Caco-2 (cell line): Measurements from ENCODE around the gene ARHGAP44. TPM values are rescaled to one million over a fixed set of nuclear protein-coding genes. Genes with fewer than 3 reads are reported as not detected.

Source experiments
- BruUV-seq: library from RNA; stranded (reverse); fragments of 400-500 nt; replicated peaks from 2 replicates; lab custom pipeline; 2021; lab: Mats Ljungman, UMichigan
- CTCF ChIA-PET: fragments of 300-600 bp; sonication (Branson Sonifier 250); formaldehyde crosslinking; loops from one replicate; lab custom pipeline; 2022; ENCODE audit warnings: antibody characterized with exemption; lab: Charles Lee
- POLR2A ChIA-PET: fragments of 300-600 bp; sonication (Branson Sonifier 250); formaldehyde crosslinking; loops from one replicate; lab custom pipeline; 2022; ENCODE audit warnings: antibody characterized with exemption; lab: Charles Lee
- DNase-seq, 2 experiments: peaks; one replicate each; pipeline versions ENCODE4 v3.0.0 to v3.0.0-alpha.2; 2020 to 2022
- H3K27me3 ChIP-seq: replicated peaks from 2 replicates; pipeline ENCODE4 v1.6.0; 2011; ENCODE audit warnings: low read length; ENCODE audit not compliant: control insufficient read depth, insufficient read depth
- H3K36me3 ChIP-seq: 2 replicates; pipeline ENCODE4 v1.5.1; 2011; ENCODE audit warnings: low read length; ENCODE audit not compliant: control insufficient read depth, insufficient read depth
- H3K4me1 ChIP-seq: fragments of 250-450 bp; sonication (Bioruptor Pico); 2 replicates; pipeline ENCODE4 v1.5.1; 2020; ENCODE audit warnings: mild to moderate bottlenecking
- H3K4me3 ChIP-seq: 2 replicates; pipeline ENCODE4 v1.5.1; 2011; ENCODE audit warnings: low read depth, mild to moderate bottlenecking, control low read depth, low read length
- H3K9me3 ChIP-seq: fragments of 250-450 bp; sonication (Bioruptor Pico); 2 replicates; pipeline ENCODE4 v1.5.1; 2020; ENCODE audit warnings: mild to moderate bottlenecking, moderate library complexity
- H3K27ac Mint-ChIP-seq: one replicate; pipeline ENCODE4 v1.8.0; 2022; ENCODE audit warnings: mixed read lengths; ENCODE audit not compliant: unreplicated experiment
- H3K27me3 Mint-ChIP-seq: one replicate; pipeline ENCODE4 v1.8.0; 2022; ENCODE audit warnings: mixed read lengths; ENCODE audit not compliant: insufficient read depth, unreplicated experiment
- H3K36me3 Mint-ChIP-seq: one replicate; pipeline ENCODE4 v1.8.0; 2022; ENCODE audit warnings: mild to moderate bottlenecking, mixed read lengths; ENCODE audit not compliant: insufficient read depth, unreplicated experiment
- H3K4me1 Mint-ChIP-seq: one replicate; pipeline ENCODE4 v1.8.0; 2022; ENCODE audit warnings: low read depth, mixed read lengths; ENCODE audit not compliant: unreplicated experiment
- H3K4me3 Mint-ChIP-seq: one replicate; pipeline ENCODE4 v1.8.0; 2022; ENCODE audit warnings: mild to moderate bottlenecking, moderate library complexity, mixed read lengths; ENCODE audit not compliant: unreplicated experiment
- H3K9me3 Mint-ChIP-seq: one replicate; pipeline ENCODE4 v1.8.0; 2022; ENCODE audit warnings: mixed read lengths; ENCODE audit not compliant: unreplicated experiment
- intact Hi-C: fragments of 100-400 bp; cut with micrococcal nuclease; formaldehyde crosslinking; loops from one replicate; pipeline ENCODE4 v1.10.0; 2022; ENCODE audit not compliant: unreplicated experiment
- total RNA-seq: library from RNA; stranded (reverse); gene quantifications from 2 replicates; pipeline ENCODE4 v1.2.3, GENCODE V29; 2022
- TF ChIP-seq, protein P1 (sequence below), 2 experiments: fragments of 200-600 bp in 1 of 2; IDR thresholded peaks; 1 replicate in 1 of 2; 2 replicates in 1 of 2; pipeline versions ENCODE4 v1.5.1 to v1.8.0; 2011 to 2022; ENCODE audit warnings: antibody characterized with exemption in 1 of 2, control low read depth in 1 of 2, inconsistent platforms in 1 of 2, low read depth in 1 of 2, low read length in 1 of 2, mild to moderate bottlenecking in 1 of 2, moderate library complexity in 1 of 2; ENCODE audit not compliant: insufficient read depth in 1 of 2, severe bottlenecking in 1 of 2, unreplicated experiment in 1 of 2

ARHGAP44 gene
- total RNA-seq, 1 experiment from 2014 or later = 4.5 TPM

DNA sequence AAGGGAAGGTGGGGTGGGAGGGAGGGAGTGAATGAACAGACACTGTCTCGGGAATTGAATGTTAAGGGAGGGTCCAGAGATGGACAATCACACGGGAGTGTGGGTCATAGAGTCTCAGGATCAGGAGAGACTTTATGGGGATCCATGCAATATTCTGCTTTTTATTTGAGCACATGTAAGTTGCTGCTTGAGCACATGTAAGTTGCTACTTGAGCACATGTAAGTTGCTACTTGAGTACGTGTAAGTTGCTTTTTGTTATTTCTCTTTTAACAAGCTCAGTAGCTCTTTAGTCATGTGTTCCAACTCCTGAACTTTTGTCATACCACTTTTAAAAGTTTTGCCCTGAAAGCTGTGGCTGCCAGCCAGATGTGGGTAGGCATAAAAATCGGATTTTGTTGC is 110.3 kb downstream of the ARHGAP44 start:
- Mint-ChIP-seq H3K4me3 (no peak overlapping the region), H3K27me3 (no peaks in the 10 kb centered on the region), H3K27ac (no peak overlapping the region), H3K36me3 (peaks cover 4% of the 10 kb centered on the region), H3K4me1 (no peaks in the 10 kb centered on the region), H3K9me3 (peaks cover 9% of the 10 kb centered on the region)
- no peaks in the 10 kb centered on the region for H3K4me1 ChIP-seq
- BruUV-seq = no TSS peak
- DNase-seq = no peak
- ChIA-PET CTCF (no interaction called here), POLR2A (no interaction called here)
- H3K4me3 ChIP-seq = no peak overlapping the region
- no peaks in the 10 kb centered on the region for H3K36me3 ChIP-seq
- intact Hi-C loops = no loop called here
- no peaks in the 10 kb centered on the region for H3K27me3 ChIP-seq
- TF ChIP-seq, protein P1, sequence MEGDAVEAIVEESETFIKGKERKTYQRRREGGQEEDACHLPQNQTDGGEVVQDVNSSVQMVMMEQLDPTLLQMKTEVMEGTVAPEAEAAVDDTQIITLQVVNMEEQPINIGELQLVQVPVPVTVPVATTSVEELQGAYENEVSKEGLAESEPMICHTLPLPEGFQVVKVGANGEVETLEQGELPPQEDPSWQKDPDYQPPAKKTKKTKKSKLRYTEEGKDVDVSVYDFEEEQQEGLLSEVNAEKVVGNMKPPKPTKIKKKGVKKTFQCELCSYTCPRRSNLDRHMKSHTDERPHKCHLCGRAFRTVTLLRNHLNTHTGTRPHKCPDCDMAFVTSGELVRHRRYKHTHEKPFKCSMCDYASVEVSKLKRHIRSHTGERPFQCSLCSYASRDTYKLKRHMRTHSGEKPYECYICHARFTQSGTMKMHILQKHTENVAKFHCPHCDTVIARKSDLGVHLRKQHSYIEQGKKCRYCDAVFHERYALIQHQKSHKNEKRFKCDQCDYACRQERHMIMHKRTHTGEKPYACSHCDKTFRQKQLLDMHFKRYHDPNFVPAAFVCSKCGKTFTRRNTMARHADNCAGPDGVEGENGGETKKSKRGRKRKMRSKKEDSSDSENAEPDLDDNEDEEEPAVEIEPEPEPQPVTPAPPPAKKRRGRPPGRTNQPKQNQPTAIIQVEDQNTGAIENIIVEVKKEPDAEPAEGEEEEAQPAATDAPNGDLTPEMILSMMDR (IDR thresholded peaks at IDR 0.05; ENCODE audit: insufficient read depth in 1 of 2, low read depth in 1 of 2, low read length in 1 of 2, severe bottlenecking in 1 of 2, unreplicated experiment in 1 of 2) = no peak
- H3K9me3 ChIP-seq = no peaks in the 10 kb centered on the region

DNA sequence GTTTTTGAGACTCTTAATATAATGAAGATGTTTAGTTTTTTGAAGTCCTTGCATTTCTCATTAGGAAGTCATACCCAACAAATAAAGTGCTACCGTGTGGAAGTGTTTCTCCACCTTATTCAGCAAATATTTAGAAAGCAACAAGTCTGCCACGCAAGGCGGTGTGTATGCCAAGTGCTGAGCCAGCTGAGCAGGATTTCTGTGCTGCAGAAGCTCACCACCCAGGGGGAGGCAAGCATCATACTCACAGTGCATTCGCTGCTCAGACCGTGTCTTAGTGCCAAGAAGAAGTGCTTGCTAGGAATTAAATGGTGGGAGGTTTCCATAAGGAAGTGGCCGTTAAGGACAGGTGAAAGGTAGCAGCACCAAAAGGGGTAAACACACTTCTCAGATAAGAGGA is 111.2 kb downstream of the ARHGAP44 start:
- H3K27ac Mint-ChIP-seq = no peak overlapping the region
- no peaks in the 10 kb centered on the region for H3K9me3 ChIP-seq
- no TSS peak for BruUV-seq

DNA sequence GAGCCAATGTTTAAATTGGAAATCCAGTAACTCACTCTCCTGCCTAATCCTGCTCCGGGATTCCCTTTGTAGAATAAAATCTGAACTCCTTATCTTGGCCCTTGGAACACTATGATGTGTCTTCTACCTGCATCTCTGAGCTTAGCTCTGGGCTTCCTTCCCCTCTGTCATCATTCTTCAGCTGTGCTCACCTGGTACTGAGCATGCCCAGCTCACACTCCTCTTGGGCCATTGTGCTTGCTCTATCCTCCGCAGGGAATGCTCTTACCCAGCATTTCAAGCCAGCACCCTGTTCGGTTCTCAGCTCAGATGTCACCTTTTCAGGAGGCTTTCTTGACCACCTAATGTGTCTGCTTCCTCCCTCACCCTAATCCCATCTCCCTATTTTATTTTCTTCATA is 112.7 kb downstream of the ARHGAP44 start:
- CTCF ChIA-PET = no interaction called here
- no peaks in the 10 kb centered on the region for H3K4me1 Mint-ChIP-seq
- no TSS peak for BruUV-seq

More for the DNA sequence above, 111.2 kb downstream of the ARHGAP44 start:
- intact Hi-C loops = no loop called here
- POLR2A ChIA-PET = no interaction called here
- no peaks in the 10 kb centered on the region for H3K27me3 Mint-ChIP-seq
- Histone ChIP-seq H3K4me1 (no peaks in the 10 kb centered on the region), H3K36me3 (no peaks in the 10 kb centered on the region), H3K4me3 (no peak overlapping the region), H3K27me3 (no peaks in the 10 kb centered on the region)
- TF ChIP-seq, protein P1 (IDR thresholded peaks at IDR 0.05; ENCODE audit: insufficient read depth in 1 of 2, low read depth in 1 of 2, low read length in 1 of 2, severe bottlenecking in 1 of 2, unreplicated experiment in 1 of 2) = no peak
- peaks cover 9% of the 10 kb centered on the region for H3K9me3 Mint-ChIP-seq
- no peak overlapping the region for H3K4me3 Mint-ChIP-seq
- DNase-seq = no peak
- CTCF ChIA-PET = no interaction called here
- H3K36me3 Mint-ChIP-seq = peaks cover 4% of the 10 kb centered on the region
- H3K4me1 Mint-ChIP-seq = no peaks in the 10 kb centered on the region

More for the DNA sequence above, 112.7 kb downstream of the ARHGAP44 start:
- no peaks in the 10 kb centered on the region for H3K27me3 Mint-ChIP-seq
- peaks cover 4% of the 10 kb centered on the region for H3K36me3 Mint-ChIP-seq
- Histone ChIP-seq H3K4me1 (no peaks in the 10 kb centered on the region), H3K36me3 (no peaks in the 10 kb centered on the region), H3K27me3 (no peaks in the 10 kb centered on the region), H3K4me3 (no peak overlapping the region), H3K9me3 (no peaks in the 10 kb centered on the region)
- TF ChIP-seq, protein P1 (IDR thresholded peaks at IDR 0.05; ENCODE audit: insufficient read depth in 1 of 2, low read depth in 1 of 2, low read length in 1 of 2, severe bottlenecking in 1 of 2, unreplicated experiment in 1 of 2) = no peak
- H3K27ac Mint-ChIP-seq = no peak overlapping the region
- DNase-seq = no peak
- no peak overlapping the region for H3K4me3 Mint-ChIP-seq
- intact Hi-C loops = no loop called here
- POLR2A ChIA-PET = no interaction called here
- peaks cover 9% of the 10 kb centered on the region for H3K9me3 Mint-ChIP-seq
